Hepatocyte (in vitro differentiated cells): ENCODE results near the gene VWA8. TPM values are rescaled to one million over a fixed set of nuclear protein-coding genes. Genes with fewer than 3 reads are reported as not detected.

Experiments used
- DNase-seq: peaks from one replicate; pipeline ENCODE4 v3.0.0-alpha.2; 2016; ENCODE audit warnings: low spot score
- H2AFZ ChIP-seq: fragments of 200-600 bp; sonication (generic); 2 replicates; pipeline ENCODE4 v1.6.0; 2016; ENCODE audit warnings: antibody characterized with exemption, mild to moderate bottlenecking
- H3K27ac ChIP-seq: fragments of 200-600 bp; sonication (generic); 2 replicates; pipeline ENCODE4 v1.5.1; 2016; ENCODE audit warnings: mild to moderate bottlenecking
- H3K27me3 ChIP-seq: fragments of 200-600 bp; sonication (generic); 2 replicates; pipeline ENCODE4 v1.6.1; 2016
- H3K36me3 ChIP-seq: fragments of 200-600 bp; sonication (generic); replicated peaks from 2 replicates; pipeline ENCODE4 v1.5.1; 2016; ENCODE audit warnings: low read depth; ENCODE audit not compliant: insufficient read depth
- H3K4me1 ChIP-seq: fragments of 200-600 bp; sonication (generic); 2 replicates; pipeline ENCODE4 v1.5.1; 2016; ENCODE audit warnings: mild to moderate bottlenecking, moderate library complexity; ENCODE audit not compliant: insufficient read depth
- H3K4me2 ChIP-seq: fragments of 200-600 bp; sonication (generic); 2 replicates; pipeline ENCODE4 v1.6.0; 2016
- H3K4me3 ChIP-seq: fragments of 200-600 bp; sonication (generic); 2 replicates; pipeline ENCODE4 v1.5.1; 2016; ENCODE audit warnings: mild to moderate bottlenecking
- H3K79me2 ChIP-seq: fragments of 200-600 bp; sonication (generic); 2 replicates; pipeline ENCODE4 v1.6.0; 2017; ENCODE audit warnings: mild to moderate bottlenecking
- H3K9me2 ChIP-seq: fragments of 200-600 bp; sonication (generic); replicated peaks from 2 replicates; pipeline ENCODE4 v1.6.0; 2017; ENCODE audit warnings: mild to moderate bottlenecking; ENCODE audit not compliant: insufficient read depth
- H3K9me3 ChIP-seq: fragments of 200-600 bp; sonication (generic); 2 replicates; pipeline ENCODE4 v1.5.1; 2016; ENCODE audit warnings: low read depth, mild to moderate bottlenecking
- H4K20me1 ChIP-seq: fragments of 200-600 bp; sonication (generic); 2 replicates; pipeline ENCODE4 v1.6.0; 2016; ENCODE audit warnings: mild to moderate bottlenecking; ENCODE audit not compliant: insufficient read depth, poor library complexity, severe bottlenecking
- EZH2 ChIP-seq: fragments of 200-600 bp; sonication (generic); IDR thresholded peaks from 2 replicates; pipeline ENCODE4 v1.6.1; 2016; ENCODE audit warnings: antibody characterized with exemption, mild to moderate bottlenecking, borderline replicate concordance
- EZH2phosphoT487 ChIP-seq: fragments of 200-600 bp; sonication (generic); IDR thresholded peaks from one replicate; pipeline ENCODE4 v1.6.1; 2018; ENCODE audit warnings: antibody characterized with exemption, mild to moderate bottlenecking, low read depth, moderate library complexity; ENCODE audit not compliant: unreplicated experiment, severe bottlenecking
- WGBS: methylation state at CpG from one replicate; pipeline ENCODE4 v1.1.6; 2016; ENCODE audit warnings: low lambda C conversion rate; ENCODE audit errors: missing lambda C conversion rate; 5-methylcytosine and 5-hydroxymethylcytosine counted together
- polyA plus RNA-seq: library from polyadenylated mRNA; unstranded; fragments of >200 nt; fragmentation: Nextera tagmentation; extraction: Ambion mirVana; gene quantifications from 2 replicates; pipeline ENCODE4 v1.2.1, GENCODE V29; 2016
- total RNA-seq: library from RNA; depleted of rRNA; stranded (reverse); fragments of >200 nt; gene quantifications from 2 replicates; pipeline ENCODE4 v1.2.3, GENCODE V29; 2014
- TF ChIP-seq, protein P1 (sequence below): fragments of 200-600 bp; sonication (generic); IDR thresholded peaks from 2 replicates; pipeline ENCODE4 v1.5.1; 2016; ENCODE audit warnings: antibody characterized with exemption, mild to moderate bottlenecking; ENCODE audit not compliant: poor library complexity

VWA8 gene
- total and polyA plus RNA-seq, 2 experiments from 2014 or later, result 4.9 to 19.5 TPM

DNA sequence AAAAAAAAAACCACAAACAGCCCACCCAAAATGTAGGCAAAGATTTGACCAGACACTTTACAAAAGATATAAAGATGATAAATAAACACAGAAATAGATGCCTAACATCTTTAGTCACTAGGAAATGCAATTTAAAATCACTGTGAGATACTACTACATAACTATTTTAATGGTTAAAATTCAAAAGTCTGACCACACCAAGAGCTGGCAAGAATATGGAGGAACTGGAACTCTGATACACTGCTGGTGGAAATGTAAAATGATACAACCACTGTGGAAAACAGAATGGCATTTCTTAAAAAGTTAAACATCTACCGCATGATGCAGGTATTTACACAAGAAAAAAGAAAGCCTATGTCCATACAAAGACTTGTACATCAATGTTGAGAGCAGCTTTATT is 26.8 kb downstream of the VWA8 start:
- 96% methylated on average over 1 of the region's 1 CpG for WGBS
- Histone ChIP-seq H4K20me1 (no peaks in the 10 kb centered on the region), H3K27me3 (no peaks in the 10 kb centered on the region), H3K79me2 (peaks cover 37% of the 10 kb centered on the region), H3K9me2 (no peaks in the 10 kb centered on the region), H3K36me3 (no peaks in the 10 kb centered on the region), H3K4me3 (no peak overlapping the region), H3K4me1 (no peaks in the 10 kb centered on the region), H2AFZ (no peak overlapping the region), H3K9me3 (no peaks in the 10 kb centered on the region), H3K27ac (no peak overlapping the region), H3K4me2 (no peak overlapping the region)
- TF ChIP-seq, protein P1, sequence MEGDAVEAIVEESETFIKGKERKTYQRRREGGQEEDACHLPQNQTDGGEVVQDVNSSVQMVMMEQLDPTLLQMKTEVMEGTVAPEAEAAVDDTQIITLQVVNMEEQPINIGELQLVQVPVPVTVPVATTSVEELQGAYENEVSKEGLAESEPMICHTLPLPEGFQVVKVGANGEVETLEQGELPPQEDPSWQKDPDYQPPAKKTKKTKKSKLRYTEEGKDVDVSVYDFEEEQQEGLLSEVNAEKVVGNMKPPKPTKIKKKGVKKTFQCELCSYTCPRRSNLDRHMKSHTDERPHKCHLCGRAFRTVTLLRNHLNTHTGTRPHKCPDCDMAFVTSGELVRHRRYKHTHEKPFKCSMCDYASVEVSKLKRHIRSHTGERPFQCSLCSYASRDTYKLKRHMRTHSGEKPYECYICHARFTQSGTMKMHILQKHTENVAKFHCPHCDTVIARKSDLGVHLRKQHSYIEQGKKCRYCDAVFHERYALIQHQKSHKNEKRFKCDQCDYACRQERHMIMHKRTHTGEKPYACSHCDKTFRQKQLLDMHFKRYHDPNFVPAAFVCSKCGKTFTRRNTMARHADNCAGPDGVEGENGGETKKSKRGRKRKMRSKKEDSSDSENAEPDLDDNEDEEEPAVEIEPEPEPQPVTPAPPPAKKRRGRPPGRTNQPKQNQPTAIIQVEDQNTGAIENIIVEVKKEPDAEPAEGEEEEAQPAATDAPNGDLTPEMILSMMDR, result no peak
- TF ChIP-seq EZH2 (no peak), EZH2phosphoT487 (no peak)
- no peak for DNase-seq

DNA sequence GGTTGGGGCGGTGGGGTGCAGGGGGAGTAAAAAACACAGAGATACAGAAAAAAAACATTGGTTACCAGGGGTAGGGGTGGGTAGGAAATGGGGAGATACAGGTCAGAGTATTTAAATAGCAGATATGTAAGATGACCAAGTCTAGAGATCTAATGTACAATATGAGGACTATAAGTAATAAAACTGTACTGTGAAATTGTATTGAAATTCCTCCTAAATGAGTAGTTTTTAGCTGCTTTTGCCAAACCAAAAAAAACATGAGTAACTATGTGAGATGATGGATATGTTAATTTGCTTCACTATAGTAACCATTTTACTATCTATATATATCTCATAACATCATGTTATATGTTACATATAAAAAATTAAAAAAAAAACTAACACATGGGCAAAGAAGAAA is 29.6 kb downstream of the VWA8 start:
- no peak for DNase-seq
- peaks cover 5% of the 10 kb centered on the region for H3K9me3 ChIP-seq
- H3K27ac ChIP-seq, result no peak overlapping the region
- H3K9me2 ChIP-seq, result no peaks in the 10 kb centered on the region
- no peaks in the 10 kb centered on the region for H4K20me1 ChIP-seq
- no peak overlapping the region for H3K4me3 ChIP-seq
- H3K27me3 ChIP-seq, result no peaks in the 10 kb centered on the region
- no peak overlapping the region for H2AFZ ChIP-seq
- peaks cover 37% of the 10 kb centered on the region for H3K79me2 ChIP-seq
- TF ChIP-seq EZH2phosphoT487, result no peak
- TF ChIP-seq, protein P1, result no peak
- TF ChIP-seq EZH2, result no peak
- no peaks in the 10 kb centered on the region for H3K4me1 ChIP-seq
- H3K36me3 ChIP-seq, result no peaks in the 10 kb centered on the region
- WGBS, result 94% methylated on average over 1 of the region's 1 CpG
- no peak overlapping the region for H3K4me2 ChIP-seq

DNA sequence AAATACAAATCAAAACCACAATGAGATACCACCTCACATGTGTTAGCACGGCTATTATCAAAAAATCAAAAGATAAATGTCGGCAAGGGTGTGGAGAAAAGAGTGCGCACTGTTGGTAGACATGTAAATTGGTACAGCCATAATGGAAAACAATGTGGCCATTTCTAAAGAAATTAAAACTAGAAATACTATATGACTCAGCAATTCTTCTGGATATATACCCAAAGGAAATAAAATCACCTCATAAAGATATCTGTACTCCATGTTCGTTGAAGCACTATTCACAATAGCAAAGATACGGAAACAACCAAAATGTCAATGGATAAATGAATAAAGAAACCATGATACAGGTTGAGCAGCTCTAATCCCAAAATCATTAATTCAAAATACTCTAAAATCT is 30.8 kb downstream of the VWA8 start:
- peaks cover 42% of the 10 kb centered on the region for H3K79me2 ChIP-seq
- TF ChIP-seq EZH2, result no peak
- no peak for TF ChIP-seq EZH2phosphoT487
- TF ChIP-seq, protein P1, result no peak
- H4K20me1 ChIP-seq, result no peaks in the 10 kb centered on the region
- no peaks in the 10 kb centered on the region for H3K9me2 ChIP-seq
- H3K4me1 ChIP-seq, result no peaks in the 10 kb centered on the region
- no peak for DNase-seq
- H3K9me3 ChIP-seq, result peaks cover 8% of the 10 kb centered on the region
- H3K4me2 ChIP-seq, result no peak overlapping the region
- no peaks in the 10 kb centered on the region for H3K27me3 ChIP-seq
- H3K36me3 ChIP-seq, result no peaks in the 10 kb centered on the region
- H2AFZ ChIP-seq, result no peak overlapping the region
- H3K4me3 ChIP-seq, result no peak overlapping the region
- H3K27ac ChIP-seq, result no peak overlapping the region
- 97% methylated on average over 5 of the region's 5 CpGs for WGBS

DNA sequence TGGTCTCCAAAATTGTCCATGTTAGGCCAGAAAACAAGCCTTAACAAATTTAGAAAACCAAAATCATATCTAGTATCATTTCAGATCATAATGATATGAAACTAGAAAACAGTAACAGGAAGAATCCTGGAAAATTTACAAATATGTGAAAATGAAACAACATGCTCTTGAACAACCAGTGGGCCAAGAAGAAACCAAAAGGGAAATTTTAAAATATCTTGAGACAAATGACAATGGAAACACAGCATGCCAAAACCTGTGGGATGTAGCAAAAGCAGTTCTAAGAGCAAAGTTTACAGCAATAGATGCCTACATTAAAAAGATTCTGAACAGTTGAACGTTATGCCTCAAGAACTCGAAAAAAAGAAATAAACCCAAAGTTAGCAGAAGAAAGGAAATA is 32.6 kb downstream of the VWA8 start:
- no peak overlapping the region for H3K27ac ChIP-seq
- no peaks in the 10 kb centered on the region for H3K4me1 ChIP-seq
- no peaks in the 10 kb centered on the region for H3K36me3 ChIP-seq
- 95% methylated on average over 2 of the region's 2 CpGs for WGBS
- H3K4me2 ChIP-seq, result no peak overlapping the region
- H4K20me1 ChIP-seq, result no peaks in the 10 kb centered on the region
- H3K79me2 ChIP-seq, result peaks cover 45% of the 10 kb centered on the region
- no peak overlapping the region for H3K4me3 ChIP-seq
- no peaks in the 10 kb centered on the region for H3K27me3 ChIP-seq
- DNase-seq, result no peak
- H3K9me3 ChIP-seq, result peaks cover 9% of the 10 kb centered on the region
- no peak for TF ChIP-seq EZH2phosphoT487
- no peak overlapping the region for H2AFZ ChIP-seq
- no peaks in the 10 kb centered on the region for H3K9me2 ChIP-seq
